HUES48 (cell line): ENCODE results near the gene CFAP73.

Source experiments
- H3K27ac ChIP-seq: one replicate; pipeline ENCODE4 v1.7.0; 2013; ENCODE audit warnings: low read depth, low read length, inconsistent platforms
- H3K27me3 ChIP-seq: 2 replicates; pipeline ENCODE4 v1.6.1; 2013; ENCODE audit warnings: mild to moderate bottlenecking, low read length; ENCODE audit not compliant: control insufficient read depth, insufficient read depth
- H3K36me3 ChIP-seq: 2 replicates; pipeline ENCODE4 v1.6.1; 2013; ENCODE audit warnings: low read length; ENCODE audit not compliant: control insufficient read depth, insufficient read depth
- H3K4me1 ChIP-seq: 2 replicates; pipeline ENCODE4 v1.6.1; 2013; ENCODE audit warnings: mild to moderate bottlenecking, low read length; ENCODE audit not compliant: control insufficient read depth, insufficient read depth
- H3K4me3 ChIP-seq: 2 replicates; pipeline ENCODE4 v1.5.1; 2013; ENCODE audit warnings: mild to moderate bottlenecking, low read depth, low read length
- H3K9ac ChIP-seq: 2 replicates; pipeline ENCODE4 v1.6.1; 2013; ENCODE audit warnings: mild to moderate bottlenecking, low read depth, low read length, moderate library complexity
- H3K9me3 ChIP-seq: 2 replicates; pipeline ENCODE4 v1.6.1; 2013; ENCODE audit warnings: low read length; ENCODE audit not compliant: control insufficient read depth, insufficient read depth

CFAP73 gene

DNA sequence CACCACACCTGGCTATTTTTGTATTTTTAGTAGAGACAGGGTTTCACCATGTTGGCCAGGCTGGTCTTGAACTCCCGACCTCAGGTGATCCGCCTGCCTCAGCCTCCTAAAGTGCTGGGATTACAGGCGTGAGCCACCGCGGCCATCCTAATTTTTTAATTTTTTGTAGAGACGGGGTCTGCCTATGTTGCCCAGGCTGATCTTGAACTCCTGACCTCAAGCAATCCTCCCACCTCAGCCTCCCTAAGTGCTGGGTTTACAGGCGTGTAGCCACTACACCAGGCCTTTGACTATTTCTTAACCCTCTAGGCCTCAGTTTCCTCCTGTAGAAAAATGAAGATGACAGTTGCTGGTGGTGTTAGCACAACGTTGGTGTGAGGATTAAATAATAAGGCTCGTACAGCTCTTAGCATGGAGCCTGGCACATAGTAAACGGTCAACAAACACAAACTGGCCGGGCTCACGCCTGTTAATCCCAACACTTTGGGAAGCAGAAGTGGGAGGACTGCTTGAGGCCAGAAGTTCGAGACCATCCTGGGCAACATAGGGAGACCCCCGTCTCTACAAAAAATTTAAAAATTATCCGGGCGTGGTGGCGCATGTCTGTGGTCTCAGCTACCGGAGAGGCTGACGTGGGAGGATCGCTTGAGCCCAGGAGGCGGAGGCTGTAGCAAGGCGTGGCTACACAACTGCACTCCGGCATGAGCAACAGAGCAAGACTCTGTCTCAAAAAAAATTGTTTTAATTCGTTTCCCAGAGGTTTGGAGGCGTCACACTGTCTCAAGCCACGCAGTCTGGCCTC, 34.8 kb downstream of the CFAP73 start:
- Histone ChIP-seq H3K27me3 (no peaks in the 10 kb centered on the region), H3K27ac (peak overlapping the region; percentile 90), H3K9ac (peak overlapping the region; percentile 95; the same call in 1 of the 2 replicates), H3K4me1 (0 out of 2 replicates have a peak, but pooled peaks cover 3% of the 10 kb centered on the region), H3K9me3 (no peaks in the 10 kb centered on the region), H3K36me3 (peaks cover 39% of the 10 kb centered on the region), H3K4me3 (peak overlapping the region; percentile 94)

DNA sequence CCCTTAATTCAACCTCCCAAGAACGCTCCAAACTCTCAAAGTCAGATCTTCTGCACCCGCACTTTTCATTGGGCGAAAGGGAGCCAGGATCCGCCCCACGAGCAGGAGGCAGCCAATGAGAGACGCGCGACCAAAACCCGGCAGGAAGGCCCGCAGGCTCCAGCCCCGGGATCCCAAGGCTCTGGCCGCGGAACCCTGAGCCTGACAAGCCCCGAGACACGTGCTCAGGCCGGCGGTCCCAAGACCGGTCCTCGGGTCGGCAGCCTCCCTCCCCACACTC, 35.3 kb downstream of the CFAP73 start:
- Histone ChIP-seq H3K36me3 (peaks cover 38% of the 10 kb centered on the region), H3K4me3 (peak overlapping the region; percentile 94), H3K4me1 (0 out of 2 replicates have a peak, but pooled peaks cover 3% of the 10 kb centered on the region), H3K9ac (peak overlapping the region; percentile 95), H3K9me3 (no peaks in the 10 kb centered on the region), H3K27ac (peak overlapping the region; percentile 90), H3K27me3 (no peaks in the 10 kb centered on the region)

DNA sequence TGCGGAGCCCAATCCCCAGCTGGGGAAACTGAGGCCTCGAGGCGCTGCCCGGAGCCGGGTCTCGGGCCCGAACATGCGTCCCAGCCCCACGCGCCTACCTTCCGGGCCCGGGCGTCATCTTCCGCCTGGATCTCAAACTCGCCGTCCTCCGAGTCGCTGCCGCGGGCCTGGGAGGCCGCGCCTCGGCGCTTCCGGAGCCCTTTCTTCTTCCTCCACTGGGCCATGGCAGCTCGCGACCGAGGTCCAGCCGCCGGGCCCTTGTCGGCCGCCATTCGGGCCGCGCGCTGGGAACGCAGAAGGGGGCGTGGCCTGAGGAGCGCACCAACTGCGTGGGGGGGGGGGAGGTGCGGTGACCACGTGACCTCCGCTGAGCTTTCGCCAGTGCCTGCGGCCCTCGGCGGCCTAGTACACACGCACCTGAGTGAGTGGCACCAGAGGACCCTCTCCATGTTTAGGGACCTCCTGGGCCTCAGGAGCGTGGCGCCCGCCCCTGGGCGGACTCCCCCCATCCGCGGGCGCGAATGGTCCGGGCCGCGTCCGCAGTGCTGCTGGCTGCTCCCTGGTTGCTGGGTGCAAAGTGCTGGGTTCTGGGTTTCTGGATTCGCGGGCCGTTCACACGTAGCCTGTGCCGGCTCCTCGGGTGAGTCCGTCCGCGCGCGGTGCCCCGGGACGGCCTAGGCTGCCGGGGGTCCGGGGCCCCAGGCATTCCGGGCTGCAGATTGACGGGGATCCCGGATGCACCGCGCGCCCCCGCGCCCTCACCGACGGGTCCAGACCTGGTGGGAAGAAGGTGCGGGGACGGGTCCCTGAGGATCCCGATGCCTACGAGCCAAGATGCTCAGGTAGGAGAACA, 35.9 kb downstream of the CFAP73 start, which contains the start of the genes DDX54 and RITA1:
DDX54 (minus strand) TSS at position 299 of the 853 bp plus-strand sequence; CDS start at position 272, 27 bp downstream.
RITA1 (plus strand) TSS at position 542 of the 853 bp plus-strand sequence. CDS start 1,026 bp downstream, outside the sequence.
- Histone ChIP-seq H3K9ac (peak within 1 kb of the TSS; percentile 95), H3K4me3 (peak within 1 kb of the TSS; percentile 94), H3K36me3 (peaks cover 35% of the 10 kb centered on the region), H3K27me3 (no peaks in the 10 kb centered on the region), H3K9me3 (no peaks in the 10 kb centered on the region), H3K4me1 (0 out of 2 replicates have a peak, but pooled peaks cover 3% of the 10 kb centered on the region), H3K27ac (peak within 1 kb of the TSS; percentile 90)

- Histone ChIP-seq H3K9me3 (no peaks in the 10 kb centered on the region), H3K4me3 (peak overlapping the region; percentile 94), H3K27ac (peak overlapping the region; percentile 90), H3K4me1 (0 out of 2 replicates have a peak, but pooled peaks cover 3% of the 10 kb centered on the region), H3K9ac (peak overlapping the region; percentile 95), H3K36me3 (peaks cover 35% of the 10 kb centered on the region), H3K27me3 (no peaks in the 10 kb centered on the region)
Observed at GRCh38 chr12:113186033-113186365, 36.5 kb downstream of the CFAP73 start.

GRCh38 chr12:113186666-113187325, 37.3 kb downstream of the CFAP73 start:
- no peak overlapping the region for H3K27ac ChIP-seq
- no peaks in the 10 kb centered on the region for H3K9me3 ChIP-seq
- H3K4me1 ChIP-seq, result 0 out of 2 replicates have a peak, but pooled peaks cover 3% of the 10 kb centered on the region
- no peak overlapping the region for H3K4me3 ChIP-seq
- peaks cover 41% of the 10 kb centered on the region for H3K36me3 ChIP-seq
- no peak overlapping the region for H3K9ac ChIP-seq
- no peaks in the 10 kb centered on the region for H3K27me3 ChIP-seq

GRCh38 chr12:113189361-113189760, 39.8 kb downstream of the CFAP73 start:
- peaks cover 43% of the 10 kb centered on the region for H3K36me3 ChIP-seq
- H3K9me3 ChIP-seq, result no peaks in the 10 kb centered on the region

DNA sequence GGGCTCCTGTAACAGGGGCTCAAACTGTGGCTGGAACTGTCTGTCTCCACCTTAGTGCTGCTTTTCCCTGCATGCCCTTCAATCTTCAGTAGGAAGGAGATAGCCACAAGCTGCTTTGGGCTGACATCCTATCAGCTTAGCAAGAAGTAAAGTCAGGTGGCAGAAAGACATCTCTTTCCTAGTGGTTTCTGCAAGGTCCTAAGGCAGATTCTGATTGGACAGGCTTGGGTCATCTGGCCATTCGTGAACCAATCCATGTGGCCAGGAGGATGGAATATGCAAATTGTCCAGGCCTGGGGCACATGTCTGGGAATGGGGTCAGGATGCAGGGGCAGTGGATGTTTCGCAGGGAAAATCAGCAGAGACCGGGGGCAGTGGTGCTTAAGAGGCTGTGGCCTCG, 41.2 kb downstream of the CFAP73 start:
- no peak overlapping the region for H3K27ac ChIP-seq
- no peaks in the 10 kb centered on the region for H3K27me3 ChIP-seq
- no peak overlapping the region for H3K9ac ChIP-seq
- 0 out of 2 replicates have a peak, but pooled peaks cover 3% of the 10 kb centered on the region for H3K4me1 ChIP-seq
- H3K36me3 ChIP-seq, result peaks cover 43% of the 10 kb centered on the region
- H3K4me3 ChIP-seq, result no peak overlapping the region
- H3K9me3 ChIP-seq, result no peaks in the 10 kb centered on the region

More at GRCh38 chr12:113189361-113189760, 39.8 kb downstream of the CFAP73 start:
- H3K27ac ChIP-seq, result no peak overlapping the region
- H3K9ac ChIP-seq, result no peak overlapping the region
- no peaks in the 10 kb centered on the region for H3K27me3 ChIP-seq
- no peak overlapping the region for H3K4me3 ChIP-seq
- 0 out of 2 replicates have a peak, but pooled peaks cover 3% of the 10 kb centered on the region for H3K4me1 ChIP-seq

GRCh38 chr12:113191227-113191626, 41.7 kb downstream of the CFAP73 start:
- H3K4me3 ChIP-seq, result no peak overlapping the region
- no peak overlapping the region for H3K9ac ChIP-seq
- no peaks in the 10 kb centered on the region for H3K9me3 ChIP-seq
- H3K4me1 ChIP-seq, result 0 out of 2 replicates have a peak, but pooled peaks cover 2% of the 10 kb centered on the region
- H3K27me3 ChIP-seq, result no peaks in the 10 kb centered on the region
- peaks cover 43% of the 10 kb centered on the region for H3K36me3 ChIP-seq
- H3K27ac ChIP-seq, result no peak overlapping the region

DNA sequence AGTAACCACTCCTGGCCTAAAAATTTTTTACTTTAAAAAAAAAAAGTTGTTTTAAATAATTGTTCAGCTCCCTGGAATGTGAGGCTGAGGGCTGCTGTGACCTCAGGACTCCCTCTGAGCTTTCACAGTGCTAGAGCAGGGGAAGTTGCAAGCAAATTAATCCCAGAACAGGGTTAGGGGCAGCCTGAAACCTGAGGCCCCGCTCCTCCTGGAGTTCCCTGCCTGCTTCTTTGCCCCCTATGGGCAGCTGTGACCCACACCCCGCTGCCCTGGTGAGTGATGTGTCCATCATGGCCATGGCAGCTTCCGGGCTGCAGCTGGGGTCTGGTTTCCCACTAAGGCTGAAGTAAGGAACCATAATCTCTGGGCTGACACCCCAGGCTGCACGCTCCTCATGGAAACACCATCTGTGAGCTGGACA, 45.5 kb downstream of the CFAP73 start:
- no peaks in the 10 kb centered on the region for H3K4me1 ChIP-seq
- H3K9ac ChIP-seq, result no peak overlapping the region

DNA sequence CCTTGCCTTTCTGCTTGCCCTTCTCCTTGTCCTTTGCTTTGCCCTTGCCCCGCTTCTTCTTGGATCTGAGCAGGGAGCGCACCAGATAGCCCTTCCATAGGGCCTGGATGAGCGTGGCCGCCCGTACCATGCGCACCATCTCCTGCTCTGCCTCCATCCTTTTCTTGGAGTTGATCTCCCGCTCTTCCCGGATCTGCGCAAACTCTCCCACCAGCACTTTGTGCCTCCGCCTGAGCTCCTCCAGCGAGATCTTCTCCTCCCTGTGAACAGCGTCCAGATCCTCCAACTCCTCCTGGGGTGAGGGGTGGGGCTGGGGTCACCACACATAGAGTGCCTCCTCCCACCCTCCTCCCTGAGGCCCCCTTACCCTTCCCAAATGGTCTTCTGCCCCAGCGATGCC, 46.1 kb downstream of the CFAP73 start:
- H3K9ac ChIP-seq, result no peak overlapping the region
- H3K27me3 ChIP-seq, result no peaks in the 10 kb centered on the region
- no peak overlapping the region for H3K4me3 ChIP-seq
- H3K36me3 ChIP-seq, result peaks cover 22% of the 10 kb centered on the region
- no peaks in the 10 kb centered on the region for H3K4me1 ChIP-seq
- H3K9me3 ChIP-seq, result no peaks in the 10 kb centered on the region
- H3K27ac ChIP-seq, result no peak overlapping the region

More for the DNA sequence above, 45.5 kb downstream of the CFAP73 start:
- no peaks in the 10 kb centered on the region for H3K27me3 ChIP-seq
- H3K27ac ChIP-seq, result peak overlapping the region; percentile 31
- H3K4me3 ChIP-seq, result no peak overlapping the region
- H3K36me3 ChIP-seq, result peaks cover 27% of the 10 kb centered on the region
- no peaks in the 10 kb centered on the region for H3K9me3 ChIP-seq
